AG08395 (cell line): ENCODE measurements around the gene RPL19.
"Not testable (repeated sequence)": the region's sequence is repeated elsewhere in the genome, so short reads cannot be mapped to it uniquely, and the experiment has no call there.

Experiments
- DNase-seq: peaks from one replicate; pipeline ENCODE4 v3.0.0; 2012; ENCODE audit warnings: mixed read lengths, low spot score

RPL19 gene

DNA sequence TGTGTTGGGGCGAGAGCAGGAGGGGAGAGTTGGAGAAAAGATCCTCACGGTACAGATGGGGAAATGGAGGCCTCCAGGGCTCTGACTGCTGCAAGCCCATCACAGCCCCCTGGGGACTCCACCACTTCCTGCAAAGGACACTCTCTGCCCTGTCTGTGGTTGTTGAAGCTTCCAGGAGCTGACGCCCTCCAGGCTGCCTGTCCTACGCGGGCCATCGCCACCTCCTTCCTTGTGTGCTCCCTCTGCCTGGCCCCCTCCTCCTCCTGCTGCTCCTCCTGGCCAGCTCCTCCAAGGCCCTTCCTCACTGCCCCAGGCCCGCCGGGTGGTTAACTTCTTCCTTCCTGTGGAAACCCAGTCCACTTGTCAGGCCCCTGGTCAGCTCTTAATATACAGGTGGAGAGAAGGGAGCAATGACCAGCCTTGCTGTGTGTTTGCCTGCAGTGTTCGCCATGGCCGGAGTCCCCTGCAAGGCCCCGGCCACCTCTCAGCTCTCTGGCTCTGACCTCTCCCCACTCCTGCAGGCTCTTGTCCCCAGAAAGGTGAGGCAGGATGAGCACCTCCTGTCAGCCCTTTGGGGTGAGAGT is 44.0 kb downstream of the RPL19 start:
- peak; percentile 15 for DNase-seq

DNA sequence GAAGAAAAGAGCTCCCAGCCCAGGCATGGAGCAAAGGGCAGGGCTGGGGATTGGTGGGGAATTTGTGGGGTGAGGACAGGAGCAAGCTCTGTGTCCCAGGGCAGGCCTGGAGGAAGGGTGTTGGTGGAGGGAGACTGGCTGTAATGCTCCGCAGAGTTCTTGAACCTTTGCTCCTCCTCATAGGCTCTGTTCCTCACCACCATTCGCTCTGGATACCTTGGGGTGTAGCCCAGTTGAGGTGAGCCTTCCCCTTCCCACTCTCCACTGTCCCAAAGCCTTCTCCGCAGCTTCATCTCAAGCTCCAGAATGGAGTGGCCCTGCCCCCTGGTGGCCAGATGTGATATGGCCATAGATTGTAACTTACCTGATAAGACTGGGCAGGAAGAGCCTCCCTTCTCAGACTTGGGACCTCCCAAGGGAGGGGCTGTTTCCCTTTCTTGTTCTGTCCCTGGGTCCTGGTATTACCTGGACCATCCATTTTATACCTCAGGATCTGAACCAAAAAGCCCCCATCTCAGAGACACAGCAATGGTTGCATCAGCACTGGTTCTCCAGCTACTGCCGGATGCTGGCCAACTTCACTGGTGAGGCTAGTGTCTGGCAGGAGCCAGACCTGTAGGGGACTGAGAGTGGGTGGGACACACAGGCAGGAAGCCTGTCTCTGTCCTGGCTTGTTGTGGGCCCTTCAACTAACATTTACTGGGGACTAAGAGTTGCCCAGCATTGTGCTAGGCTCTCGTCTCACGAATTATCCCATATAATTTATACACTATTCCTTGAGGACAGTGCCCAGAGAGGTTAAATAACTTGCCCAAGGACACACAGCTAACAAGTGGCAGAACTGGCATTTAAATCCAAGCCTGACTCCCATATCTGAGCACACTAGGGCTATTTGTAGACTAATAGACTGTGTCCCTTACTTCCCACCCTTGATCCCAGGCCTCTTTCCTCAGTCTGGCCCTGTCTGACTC is 44.8 kb downstream of the RPL19 start:
- DNase-seq, result peak; percentile 82

DNA sequence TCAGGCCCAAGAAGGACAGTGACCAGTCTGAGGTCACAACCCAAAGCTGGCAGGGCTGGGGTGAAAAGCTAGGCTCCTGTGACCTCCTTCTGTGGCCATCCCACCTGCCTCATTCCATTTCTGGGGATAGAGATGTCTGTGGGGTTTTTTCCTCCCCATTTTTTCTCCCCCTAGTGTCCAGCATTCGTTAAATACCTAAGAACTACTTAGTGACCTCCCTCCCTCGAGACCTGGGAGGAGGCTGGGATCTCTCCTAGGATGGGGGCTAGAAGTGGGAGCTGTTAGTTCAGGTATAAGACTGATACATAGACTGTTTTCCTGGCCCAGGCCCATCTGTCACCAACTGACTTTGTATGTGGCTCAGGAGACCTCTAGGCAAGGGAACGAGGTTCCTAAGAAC is 46.2 kb downstream of the RPL19 start:
- DNase-seq, result no peak

DNA sequence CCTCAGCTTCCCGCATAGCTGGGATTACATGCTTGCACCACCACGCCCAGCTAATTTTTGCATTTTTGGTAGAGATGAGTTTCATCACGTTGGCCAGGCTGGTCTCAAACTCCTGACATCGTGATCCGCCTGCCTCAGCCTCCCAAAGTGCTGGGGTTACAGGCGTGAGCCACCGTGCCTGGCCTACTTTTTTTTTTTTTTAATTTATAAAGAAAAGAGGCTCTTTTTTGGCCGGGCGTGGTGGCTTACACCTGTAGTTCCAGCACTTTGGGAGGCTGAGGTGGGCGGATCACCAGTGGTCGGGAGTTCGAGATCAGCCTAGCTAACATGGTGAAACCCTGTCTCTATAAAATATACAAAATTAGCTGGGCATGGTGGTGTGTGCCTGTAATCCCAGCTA is 50.0 kb downstream of the RPL19 start:
- DNase-seq, result not testable (repeated sequence)

DNA sequence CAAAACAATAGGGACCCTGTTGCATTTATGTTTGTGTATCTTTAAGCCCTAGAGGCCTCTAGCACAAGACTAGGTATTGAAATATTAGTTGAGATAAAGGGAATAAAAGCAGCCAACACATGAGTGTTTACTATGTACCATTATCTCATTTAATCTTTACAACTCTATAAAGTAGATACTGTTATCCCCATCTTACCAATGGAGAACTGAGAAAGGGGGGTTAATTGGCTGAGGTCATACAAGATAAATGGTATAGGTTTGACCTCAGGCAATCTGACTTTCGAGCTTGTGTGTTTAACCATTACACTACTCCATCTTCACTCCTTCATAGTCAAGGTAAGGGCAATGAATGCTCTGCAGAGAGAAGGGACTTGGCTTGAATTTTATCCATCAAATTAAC is 51.9 kb downstream of the RPL19 start:
- DNase-seq, result no peak

DNA sequence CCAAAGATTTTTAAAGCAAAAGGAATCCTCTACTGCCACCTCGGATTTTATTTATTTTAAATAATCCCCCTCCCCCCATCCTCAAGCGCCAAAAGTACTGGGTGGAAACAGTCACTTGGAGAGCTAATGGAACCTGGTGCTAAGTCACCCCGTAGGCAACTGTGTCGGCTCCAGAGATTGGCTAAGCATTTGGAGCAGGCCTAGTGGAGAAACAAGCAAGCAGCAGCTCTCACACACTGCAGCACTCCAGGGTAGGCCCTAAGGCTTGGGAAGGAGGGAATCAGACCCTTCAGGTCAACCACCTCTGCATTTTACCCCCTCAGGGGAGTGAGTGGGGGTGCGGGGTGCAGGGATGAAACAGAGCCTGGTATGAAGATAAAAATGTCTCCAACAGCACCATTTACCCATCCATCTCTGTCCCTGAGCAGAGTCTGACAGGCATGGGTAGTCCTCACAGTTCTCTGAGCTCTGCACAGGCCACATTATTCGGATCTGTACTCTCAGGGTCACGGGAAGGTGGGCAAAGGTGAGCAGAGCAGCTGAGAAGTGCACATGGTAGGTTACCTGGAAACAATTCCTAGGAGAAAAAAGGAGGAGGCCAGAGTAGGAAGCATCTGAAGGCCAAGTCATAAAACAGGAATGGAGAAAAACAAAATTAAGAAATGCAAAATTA is 52.8 kb downstream of the RPL19 start:
- no peak for DNase-seq
